BJ (cell line): ENCODE measurements around the gene PQBP1. TPM values are rescaled to one million over a fixed set of nuclear protein-coding genes. Genes with fewer than 3 reads are reported as not detected.

ENCODE experiments used
- CTCF ChIA-PET: fragments of 350-600 bp; formaldehyde crosslinking; extraction: SDS; loops from one replicate; lab custom pipeline; 2021; ENCODE audit warnings: antibody characterized with exemption, inconsistent platforms; lab: Yijun Ruan, JAX
- POLR2A ChIA-PET: fragments of 300-600 bp; sonication (Branson Sonifier 250); formaldehyde crosslinking; extraction: SDS; loops from one replicate; lab custom pipeline; 2021; ENCODE audit warnings: antibody characterized with exemption; lab: Charles Lee
- DNase-seq: peaks from one replicate; pipeline ENCODE4 v3.0.0-alpha.2; 2011; ENCODE audit warnings: low read depth
- H3K27me3 ChIP-seq: 2 replicates; pipeline ENCODE4 v1.6.0; 2011; ENCODE audit warnings: low read length; ENCODE audit not compliant: control insufficient read depth, insufficient read depth
- H3K36me3 ChIP-seq: 2 replicates; pipeline ENCODE4 v1.5.1; 2011; ENCODE audit warnings: low read length; ENCODE audit not compliant: control insufficient read depth, insufficient read depth
- H3K4me3 ChIP-seq: 2 replicates; pipeline ENCODE4 v1.5.1; 2011; ENCODE audit warnings: low read depth, mild to moderate bottlenecking, control low read depth, low read length
- polyA plus RNA-seq: library from polyadenylated mRNA; depleted of rRNA; stranded (reverse); fragments of >200 nt; gene quantifications from 2 replicates; pipeline ENCODE4 v1.2.3, GENCODE V29; 2011
- TF ChIP-seq, protein P1 (sequence below): IDR thresholded peaks from 2 replicates; pipeline ENCODE4 v1.5.1; 2011; ENCODE audit warnings: low read depth, mild to moderate bottlenecking, control low read depth, inconsistent platforms, low read length, moderate library complexity; ENCODE audit not compliant: insufficient read depth

PQBP1 gene
- polyA plus RNA-seq, 1 experiment = 89.6 TPM

DNA sequence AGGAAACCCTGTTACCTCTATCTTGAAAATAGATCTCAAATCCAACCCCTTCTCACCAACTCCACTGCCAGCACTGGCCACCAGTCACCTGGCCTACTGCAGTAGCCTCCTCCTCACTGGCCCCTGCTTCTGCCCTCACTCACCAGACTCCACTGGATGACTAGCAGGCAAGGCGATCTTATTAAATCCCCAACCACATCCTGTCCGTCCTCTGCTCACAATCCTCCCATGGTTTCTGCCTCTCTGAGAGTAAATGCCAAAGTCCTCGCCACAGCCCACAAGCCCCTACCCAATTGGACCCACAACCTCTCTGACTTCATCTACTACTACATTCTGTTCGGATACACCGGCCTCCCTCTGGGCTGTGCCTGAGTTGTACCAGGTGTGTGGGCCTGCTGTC lies 26.5 kb downstream of the PQBP1 start:
- ChIA-PET POLR2A (no interaction called here), CTCF (no interaction called here)
- Histone ChIP-seq H3K4me3 (no peak overlapping the region), H3K36me3 (peaks cover 10% of the 10 kb centered on the region), H3K27me3 (no peaks in the 10 kb centered on the region)
- no peak for DNase-seq
- TF ChIP-seq, protein P1, sequence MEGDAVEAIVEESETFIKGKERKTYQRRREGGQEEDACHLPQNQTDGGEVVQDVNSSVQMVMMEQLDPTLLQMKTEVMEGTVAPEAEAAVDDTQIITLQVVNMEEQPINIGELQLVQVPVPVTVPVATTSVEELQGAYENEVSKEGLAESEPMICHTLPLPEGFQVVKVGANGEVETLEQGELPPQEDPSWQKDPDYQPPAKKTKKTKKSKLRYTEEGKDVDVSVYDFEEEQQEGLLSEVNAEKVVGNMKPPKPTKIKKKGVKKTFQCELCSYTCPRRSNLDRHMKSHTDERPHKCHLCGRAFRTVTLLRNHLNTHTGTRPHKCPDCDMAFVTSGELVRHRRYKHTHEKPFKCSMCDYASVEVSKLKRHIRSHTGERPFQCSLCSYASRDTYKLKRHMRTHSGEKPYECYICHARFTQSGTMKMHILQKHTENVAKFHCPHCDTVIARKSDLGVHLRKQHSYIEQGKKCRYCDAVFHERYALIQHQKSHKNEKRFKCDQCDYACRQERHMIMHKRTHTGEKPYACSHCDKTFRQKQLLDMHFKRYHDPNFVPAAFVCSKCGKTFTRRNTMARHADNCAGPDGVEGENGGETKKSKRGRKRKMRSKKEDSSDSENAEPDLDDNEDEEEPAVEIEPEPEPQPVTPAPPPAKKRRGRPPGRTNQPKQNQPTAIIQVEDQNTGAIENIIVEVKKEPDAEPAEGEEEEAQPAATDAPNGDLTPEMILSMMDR = no peak

DNA sequence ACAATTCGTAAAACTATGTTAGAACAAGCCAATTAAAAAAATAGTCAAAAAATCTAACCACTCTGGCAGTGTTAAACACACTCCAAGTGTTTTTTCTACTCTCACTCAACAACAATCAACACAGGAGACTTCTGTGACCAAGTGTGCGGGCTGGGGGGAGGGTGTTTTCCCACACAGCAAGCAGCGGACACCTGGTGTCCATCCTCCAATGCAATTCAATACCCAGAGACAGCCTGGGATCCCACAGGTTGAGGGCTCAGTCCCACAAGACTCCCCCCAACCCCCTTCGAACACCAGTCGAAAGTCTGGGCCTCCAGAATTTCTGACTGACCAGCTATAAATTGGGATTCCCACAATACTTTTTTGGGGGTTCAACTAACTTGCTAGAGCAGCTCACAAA lies 29.4 kb downstream of the PQBP1 start:
- Histone ChIP-seq H3K27me3 (no peaks in the 10 kb centered on the region), H3K36me3 (peaks cover 8% of the 10 kb centered on the region), H3K4me3 (no peak overlapping the region)
- ChIA-PET CTCF (interaction anchor here (0.7 kb wide), 1 partner anchor 9 kb away, joined by 4 read pairs; no protein-coding TSS in a partner anchor), POLR2A (no interaction called here)
- TF ChIP-seq, protein P1 = no peak
- DNase-seq = no peak

DNA sequence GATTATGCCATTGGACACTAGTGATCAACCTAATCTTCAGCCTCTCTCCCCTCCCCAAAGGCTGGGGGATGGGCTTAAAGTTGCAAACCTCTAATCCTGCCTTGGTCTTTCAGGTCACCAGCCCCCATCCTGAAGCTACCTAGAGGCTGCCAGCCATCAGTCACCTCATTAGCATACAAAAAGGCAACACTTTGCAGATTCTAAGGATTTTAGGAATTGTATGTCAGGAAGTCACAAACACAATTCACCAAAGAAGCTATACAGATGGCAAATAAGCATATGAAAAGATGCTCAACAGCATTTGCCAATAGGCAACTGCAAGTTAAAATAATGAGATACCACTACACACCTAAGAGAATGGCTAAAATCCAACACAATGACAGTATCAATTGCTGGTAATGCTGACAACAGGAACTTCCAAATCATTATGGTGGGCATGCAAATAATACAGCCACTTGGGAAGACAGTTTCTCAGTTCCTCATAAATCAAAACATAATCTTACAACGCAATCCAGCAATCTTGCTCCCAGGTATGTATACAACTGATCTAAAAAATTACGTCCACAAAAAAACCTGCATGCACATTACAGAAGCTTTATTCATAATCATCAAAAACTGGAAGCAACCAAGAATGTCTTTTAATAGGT lies 30.1 kb downstream of the PQBP1 start:
- TF ChIP-seq, protein P1 = no peak
- peaks cover 5% of the 10 kb centered on the region for H3K36me3 ChIP-seq
- H3K4me3 ChIP-seq = no peak overlapping the region
- H3K27me3 ChIP-seq = no peaks in the 10 kb centered on the region
- no peak for DNase-seq
- POLR2A ChIA-PET = no interaction called here
- CTCF ChIA-PET = interaction anchor here (0.7 kb wide), 1 partner anchor 8 kb away, joined by 4 read pairs; no protein-coding TSS in a partner anchor

DNA sequence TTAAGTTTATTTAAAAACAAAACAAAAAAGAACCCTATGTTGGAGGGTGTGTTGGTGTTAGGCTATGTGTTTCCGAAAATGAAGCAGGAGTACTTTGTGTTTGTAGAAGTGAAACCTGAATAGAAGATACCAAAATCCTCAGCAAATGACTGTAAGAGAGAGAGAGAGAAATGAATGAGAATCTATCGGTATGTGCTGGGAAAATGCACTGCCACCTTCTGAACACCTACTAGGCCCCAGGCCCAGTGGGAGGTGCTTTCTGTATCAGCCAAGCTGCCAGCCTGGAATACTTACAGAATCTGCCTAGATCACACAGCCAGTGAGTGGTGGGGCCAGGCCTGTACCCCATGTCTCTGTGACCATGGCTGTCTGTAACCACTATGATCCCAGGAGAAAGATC lies 36.0 kb downstream of the PQBP1 start:
- TF ChIP-seq, protein P1 = no peak
- ChIA-PET CTCF (no interaction called here), POLR2A (no interaction called here)
- H3K27me3 ChIP-seq = no peaks in the 10 kb centered on the region
- H3K36me3 ChIP-seq = peaks cover 9% of the 10 kb centered on the region
- DNase-seq = no peak
- no peak overlapping the region for H3K4me3 ChIP-seq

DNA sequence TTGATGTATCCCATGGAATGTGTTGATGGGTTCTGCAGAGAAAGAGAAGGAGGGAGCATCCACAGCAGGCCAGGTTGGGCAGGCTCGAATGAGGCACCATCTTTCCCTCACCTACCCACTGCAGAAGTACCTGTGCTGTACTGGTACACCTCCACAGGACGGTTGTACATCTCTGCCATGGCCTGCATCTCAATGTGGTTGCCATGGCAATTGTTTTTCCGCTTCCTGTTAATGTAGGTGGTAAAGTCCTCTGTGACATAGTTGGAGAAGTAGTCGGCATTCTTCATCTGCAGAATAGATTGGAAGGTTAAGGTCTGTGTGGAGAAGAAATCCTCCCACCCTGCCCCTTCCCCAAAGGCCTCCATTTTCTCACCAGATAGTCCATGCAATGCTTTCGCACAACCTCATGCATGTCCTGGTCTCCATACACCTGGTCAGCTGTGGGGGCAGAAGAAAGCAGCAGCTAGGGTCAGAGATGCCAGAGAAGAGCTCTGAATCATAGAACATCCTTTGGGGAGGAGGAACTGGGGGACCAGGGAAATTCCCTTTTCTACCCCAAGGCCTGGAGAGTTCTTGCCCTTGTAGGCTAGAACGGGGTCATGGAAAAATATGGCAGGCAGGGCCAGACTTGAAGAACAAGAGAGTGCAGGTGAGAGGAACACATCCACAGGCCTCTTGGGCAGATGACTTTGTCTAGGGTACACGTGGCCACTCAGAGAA lies 37.0 kb downstream of the PQBP1 start:
- POLR2A ChIA-PET = no interaction called here

More for the DNA sequence above, 37.0 kb downstream of the PQBP1 start:
- TF ChIP-seq, protein P1 = no peak
- H3K4me3 ChIP-seq = no peak overlapping the region
- CTCF ChIA-PET = no interaction called here
- H3K27me3 ChIP-seq = no peaks in the 10 kb centered on the region
- H3K36me3 ChIP-seq = peaks cover 9% of the 10 kb centered on the region
- DNase-seq = no peak
